Fibroblast of mammary gland (primary cell): ENCODE results near the gene RAB15.

ENCODE experiments used
- DNase-seq: peaks from one replicate; pipeline ENCODE4 v3.0.0-alpha.2; 2010; ENCODE audit warnings: low read depth
- H3K4me3 ChIP-seq: 2 replicates; pipeline ENCODE4 v1.5.1; 2011; ENCODE audit warnings: low read depth, mild to moderate bottlenecking, low read length, moderate library complexity; ENCODE audit not compliant: control insufficient read depth
- CTCF ChIP-seq: conservative IDR thresholded peaks from 2 replicates; pipeline ENCODE4 v1.5.1; 2011; ENCODE audit warnings: low read depth, low read length, inconsistent platforms; ENCODE audit not compliant: control insufficient read depth, insufficient read depth

RAB15 gene

GRCh38 chr14:64935508-64935907, 36.6 kb downstream of the RAB15 start:
- TF ChIP-seq CTCF: no peak
- H3K4me3 ChIP-seq: no peak overlapping the region
- DNase-seq: no peak

- no peak for DNase-seq
- H3K4me3 ChIP-seq: no peak overlapping the region
- TF ChIP-seq CTCF: no peak
Measured at GRCh38 chr14:64934338-64934929, 37.7 kb downstream of the RAB15 start.

GRCh38 chr14:64932231-64932630, 39.9 kb downstream of the RAB15 start:
- TF ChIP-seq CTCF: no peak
- H3K4me3 ChIP-seq: no peak overlapping the region
- DNase-seq: no peak

GRCh38 chr14:64931123-64931522, 41.0 kb downstream of the RAB15 start:
- no peak overlapping the region for H3K4me3 ChIP-seq
- no peak for TF ChIP-seq CTCF
- no peak for DNase-seq

- DNase-seq: peak; percentile 15
- H3K4me3 ChIP-seq: no peak overlapping the region
- TF ChIP-seq CTCF: no peak
Measured at GRCh38 chr14:64930085-64930843, 41.9 kb downstream of the RAB15 start.

- no peak overlapping the region for H3K4me3 ChIP-seq
- no peak for DNase-seq
Measured at GRCh38 chr14:64929014-64929359, 43.1 kb downstream of the RAB15 start.

More at GRCh38 chr14:64929014-64929359, 43.1 kb downstream of the RAB15 start:
- TF ChIP-seq CTCF: no peak
